Endothelial cell of umbilical vein (primary cell): ENCODE results near the gene CDH15. TPM values are rescaled to one million over a fixed set of nuclear protein-coding genes. Genes with fewer than 3 reads are reported as not detected.

Source experiments
- BruUV-seq: library from RNA; stranded (reverse); fragments of 400-500 nt; replicated peaks from 2 replicates; lab custom pipeline; 2021; lab: Mats Ljungman, UMichigan
- CTCF ChIA-PET: fragments of 300-600, 350-600 bp; sonication (Branson Sonifier 250); formaldehyde crosslinking; loops from one replicate; lab custom pipeline; 2021; ENCODE audit warnings: antibody characterized with exemption, inconsistent platforms; lab: Charles Lee
- POLR2A ChIA-PET: fragments of 300-600, 350-600 bp; sonication (Branson Sonifier 250); formaldehyde crosslinking; loops from one replicate; lab custom pipeline; 2021; ENCODE audit warnings: antibody characterized with exemption, inconsistent platforms; lab: Charles Lee
- DNase-seq: peaks from one replicate; pipeline ENCODE4 v3.0.0-alpha.2; 2011; ENCODE audit warnings: low read depth, low spot score
- FAIRE-seq: peaks from 2 replicates; lab custom pipeline; 2011; peaks lifted over from hg19 to GRCh38; lab: Jason Lieb, UNC
- H2AFZ ChIP-seq: 2 replicates; pipeline ENCODE4 v1.6.0; 2012; ENCODE audit warnings: low read depth, low read length, control low read depth, inconsistent platforms
- H3K27ac ChIP-seq: 2 replicates; pipeline ENCODE4 v1.5.1; 2011; ENCODE audit warnings: low read depth, mild to moderate bottlenecking, control low read depth, low read length, moderate library complexity; ENCODE audit not compliant: insufficient read depth
- H3K27me3 ChIP-seq, 2 experiments: 2 replicates each; pipeline versions ENCODE4 v1.6.0 to v1.6.1; 2011; ENCODE audit warnings: low read length in 2 of 2, mixed read lengths in 1 of 2; ENCODE audit not compliant: control insufficient read depth in 2 of 2, insufficient read depth in 2 of 2
- H3K36me3 ChIP-seq, 2 experiments: 2 replicates in 1 of 2; 3 replicates in 1 of 2; pipeline ENCODE4 v1.5.1; 2011; ENCODE audit warnings: low read length in 2 of 2, mild to moderate bottlenecking in 1 of 2, moderate library complexity in 1 of 2; ENCODE audit not compliant: control insufficient read depth in 2 of 2, insufficient read depth in 2 of 2; ENCODE audit errors: extremely low read depth in 1 of 2
- H3K4me1 ChIP-seq: 3 replicates; pipeline ENCODE4 v1.5.1; 2011; ENCODE audit warnings: mild to moderate bottlenecking, low read length; ENCODE audit not compliant: control insufficient read depth, insufficient read depth; ENCODE audit errors: extremely low read depth
- H3K4me2 ChIP-seq: 2 replicates; pipeline ENCODE4 v1.6.1; 2011; ENCODE audit warnings: low read length, control low read depth, mixed read lengths; ENCODE audit not compliant: insufficient read depth
- H3K4me3 ChIP-seq, 3 experiments: fragments of 200-600 bp in 1 of 3; sonication (generic), shearing (Covaris generic) in 1 of 3; replicated peaks in 1 of 3; 2 replicates each; pipeline ENCODE4 v1.5.1; 2011 to 2016; ENCODE audit warnings: control low read depth in 3 of 3, low read length in 3 of 3, mild to moderate bottlenecking in 2 of 3, inconsistent platforms in 1 of 3, low read depth in 1 of 3, moderate library complexity in 1 of 3; ENCODE audit not compliant: insufficient read depth in 1 of 3
- H3K79me2 ChIP-seq: 2 replicates; pipeline ENCODE4 v1.6.0; 2012; ENCODE audit warnings: low read length, inconsistent platforms; ENCODE audit not compliant: control insufficient read depth, insufficient read depth
- H3K9ac ChIP-seq: replicated peaks from 2 replicates; pipeline ENCODE3; 2011; ENCODE audit warnings: low read length, control low read depth; ENCODE audit not compliant: insufficient read depth; ENCODE audit errors: extremely low read depth
- H3K9me1 ChIP-seq: replicated peaks from 3 replicates; pipeline ENCODE4 v1.6.0; 2011; ENCODE audit warnings: mild to moderate bottlenecking, low read length; ENCODE audit not compliant: control insufficient read depth, insufficient read depth; ENCODE audit errors: extremely low read depth
- H3K9me3 ChIP-seq: replicated peaks from 2 replicates; pipeline ENCODE4 v1.5.1; 2012; ENCODE audit warnings: low read length, inconsistent platforms; ENCODE audit not compliant: control insufficient read depth, insufficient read depth
- H4K20me1 ChIP-seq: replicated peaks from 2 replicates; pipeline ENCODE3; 2011; ENCODE audit warnings: mild to moderate bottlenecking, low read length; ENCODE audit not compliant: control insufficient read depth, insufficient read depth; ENCODE audit errors: extremely low read depth
- CTCF ChIP-seq, 2 donors: IDR thresholded peaks; 1 replicate in 1 of 2; 2 replicates in 1 of 2; pipeline ENCODE4 v1.5.1; 2011; ENCODE audit warnings: low read length in 2 of 2, mild to moderate bottlenecking in 2 of 2, moderate library complexity in 2 of 2, control low read depth in 1 of 2, inconsistent platforms in 1 of 2, low read depth in 1 of 2; ENCODE audit not compliant: insufficient read depth in 1 of 2; ENCODE audit errors: extremely low read depth in 1 of 2
- EZH2 ChIP-seq: IDR thresholded peaks from 2 replicates; pipeline ENCODE4 v1.6.1; 2012; ENCODE audit warnings: borderline replicate concordance, low read depth, mild to moderate bottlenecking, moderate library complexity, low read length, inconsistent platforms; ENCODE audit not compliant: severe bottlenecking
- MYC ChIP-seq: IDR thresholded peaks from one replicate; pipeline ENCODE4 v1.6.1; 2011; ENCODE audit warnings: mild to moderate bottlenecking, low read depth, low read length
- POLR2A ChIP-seq: IDR thresholded peaks from 2 replicates; pipeline ENCODE4 v1.6.1; 2012; ENCODE audit warnings: low read depth, mild to moderate bottlenecking, control low read depth, low read length
- POLR2AphosphoS5 ChIP-seq: IDR thresholded peaks from 2 replicates; pipeline ENCODE4 v1.6.1; 2012; ENCODE audit warnings: low read depth, mild to moderate bottlenecking, control low read depth, low read length, moderate library complexity; ENCODE audit not compliant: insufficient read depth
- dilution Hi-C: fragments of 300-500 bp; cut with MboI; formaldehyde crosslinking; loops from one replicate; pipeline ENCODE4 v1.15.0; 2019; ENCODE audit warnings: low sequenced_read_pairs; ENCODE audit not compliant: extremely low pct_ligation_motif_present
- intact Hi-C: fragments of 100-400 bp; cut with micrococcal nuclease; formaldehyde crosslinking; loops from one replicate; pipeline ENCODE4 v1.10.0; 2022
- polyA plus RNA-seq, 4 experiments: library from polyadenylated mRNA; depleted of rRNA in 3 of 4; stranded (reverse) in 3 of 4; unstranded in 1 of 4; fragments of >200 nt; gene quantifications; 2 replicates each; pipeline versions ENCODE4 v1.2.1 to v1.2.3, GENCODE V29; 2011 to 2012; ENCODE audit warnings: missing spikeins in 1 of 4
- total RNA-seq: library from RNA; stranded (reverse); gene quantifications from 2 replicates; pipeline ENCODE4 v1.2.3, GENCODE V29; 2021

The CDH15 gene
- total and polyA plus RNA-seq, 2 donors (not counting 3 experiments of a cell fraction or from before 2014, with no cell fraction given): 0.44 TPM; not detected in 1

- H3K27me3 ChIP-seq: no peaks in the 10 kb centered on the region
- POLR2A ChIA-PET: no interaction called here
- H3K36me3 ChIP-seq: no peaks in the 10 kb centered on the region
- no peak for TF ChIP-seq EZH2
- no peak for TF ChIP-seq MYC
- TF ChIP-seq POLR2A: no peak
- no peak for TF ChIP-seq POLR2AphosphoS5
- TF ChIP-seq CTCF (IDR thresholded peaks at IDR 0.05; ENCODE audit: extremely low read depth in 1 of 2, insufficient read depth in 1 of 2, low read depth in 1 of 2, low read length in 2 of 2): no peak
- no peaks in the 10 kb centered on the region for H3K9me3 ChIP-seq
- H3K4me1 ChIP-seq: no peaks in the 10 kb centered on the region
- H4K20me1 ChIP-seq: no peaks in the 10 kb centered on the region
- intact Hi-C loops (no loop called here), dilution Hi-C loops (no loop called here)
- CTCF ChIA-PET: no interaction called here
- H2AFZ ChIP-seq: no peak overlapping the region
- H3K4me3 ChIP-seq: no peak overlapping the region
- FAIRE-seq (no peak), DNase-seq (no peak)
- H3K9ac ChIP-seq: no peak overlapping the region
- H3K79me2 ChIP-seq: no peaks in the 10 kb centered on the region
- no TSS peak for BruUV-seq
- H3K27ac ChIP-seq: no peak overlapping the region
- no peak overlapping the region for H3K4me2 ChIP-seq
- H3K9me1 ChIP-seq: no peaks in the 10 kb centered on the region
These were observed 17.9 kb downstream of the CDH15 start for GRCh38 chr16:89189358-89190025.
